DOHH2 (cell line): ENCODE data around the gene ESYT1.

ENCODE experiments used
- EZH2phosphoT487 ChIP-seq: fragments of 200-600 bp; sonication (generic); IDR thresholded peaks from 2 replicates; pipeline ENCODE4 v1.6.1; 2017; ENCODE audit warnings: borderline replicate concordance, mild to moderate bottlenecking, antibody characterized with exemption, low read length, moderate library complexity, mixed read lengths
- TF ChIP-seq, protein P1 (sequence below): fragments of 200-600 bp; sonication (generic); IDR thresholded peaks from one replicate; pipeline ENCODE4 v1.5.1; 2014; ENCODE audit warnings: antibody characterized with exemption, mild to moderate bottlenecking, low read depth, low read length; ENCODE audit not compliant: poor library complexity, severe bottlenecking

DNA sequence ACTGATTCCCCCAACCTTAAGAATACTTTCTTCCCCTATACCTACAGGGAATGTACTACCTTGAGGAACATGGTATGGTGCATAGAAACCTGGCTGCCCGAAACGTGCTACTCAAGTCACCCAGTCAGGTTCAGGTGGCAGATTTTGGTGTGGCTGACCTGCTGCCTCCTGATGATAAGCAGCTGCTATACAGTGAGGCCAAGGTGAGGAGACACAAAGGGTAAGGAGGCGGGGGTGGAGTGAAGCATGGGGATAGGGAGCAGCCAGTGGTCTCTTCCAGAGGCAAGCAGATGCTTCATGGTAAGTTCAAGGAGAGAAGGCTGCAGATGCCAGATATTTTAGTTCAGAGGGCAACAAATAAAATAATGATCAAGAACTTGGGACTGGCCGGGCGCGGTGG lies 30.3 kb upstream of the ESYT1 start:
- TF ChIP-seq, protein P1, sequence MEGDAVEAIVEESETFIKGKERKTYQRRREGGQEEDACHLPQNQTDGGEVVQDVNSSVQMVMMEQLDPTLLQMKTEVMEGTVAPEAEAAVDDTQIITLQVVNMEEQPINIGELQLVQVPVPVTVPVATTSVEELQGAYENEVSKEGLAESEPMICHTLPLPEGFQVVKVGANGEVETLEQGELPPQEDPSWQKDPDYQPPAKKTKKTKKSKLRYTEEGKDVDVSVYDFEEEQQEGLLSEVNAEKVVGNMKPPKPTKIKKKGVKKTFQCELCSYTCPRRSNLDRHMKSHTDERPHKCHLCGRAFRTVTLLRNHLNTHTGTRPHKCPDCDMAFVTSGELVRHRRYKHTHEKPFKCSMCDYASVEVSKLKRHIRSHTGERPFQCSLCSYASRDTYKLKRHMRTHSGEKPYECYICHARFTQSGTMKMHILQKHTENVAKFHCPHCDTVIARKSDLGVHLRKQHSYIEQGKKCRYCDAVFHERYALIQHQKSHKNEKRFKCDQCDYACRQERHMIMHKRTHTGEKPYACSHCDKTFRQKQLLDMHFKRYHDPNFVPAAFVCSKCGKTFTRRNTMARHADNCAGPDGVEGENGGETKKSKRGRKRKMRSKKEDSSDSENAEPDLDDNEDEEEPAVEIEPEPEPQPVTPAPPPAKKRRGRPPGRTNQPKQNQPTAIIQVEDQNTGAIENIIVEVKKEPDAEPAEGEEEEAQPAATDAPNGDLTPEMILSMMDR: no peak
- TF ChIP-seq EZH2phosphoT487: no peak
